Neural cell (in vitro differentiated cells): ENCODE data around the gene MRPS35. TPM values are rescaled to one million over a fixed set of nuclear protein-coding genes. Genes with fewer than 3 reads are reported as not detected.

Experiments used
- H2AFZ ChIP-seq: fragments of 200-600, 300-800 bp; sonication (generic), shearing (Covaris generic); 2 replicates; pipeline ENCODE4 v1.6.0; 2014; ENCODE audit warnings: low read depth, mild to moderate bottlenecking, antibody characterized with exemption, low read length, moderate library complexity
- H3F3A ChIP-seq: fragments of 200-600 bp; shearing (Covaris generic); 2 replicates; pipeline ENCODE4 v1.6.1; 2016; ENCODE audit warnings: mild to moderate bottlenecking, moderate library complexity, mixed read lengths, antibody characterized with exemption, low read length; ENCODE audit not compliant: insufficient read depth, poor library complexity, severe bottlenecking
- H3K27ac ChIP-seq: fragments of 200-600, 300-800 bp; sonication (generic), shearing (Covaris generic); 2 replicates; pipeline ENCODE4 v1.5.1; 2014; ENCODE audit warnings: mild to moderate bottlenecking, low read length, moderate library complexity
- H3K27me3 ChIP-seq: fragments of 300-800, 200-600 bp; sonication (generic), shearing (Covaris generic); 2 replicates; pipeline ENCODE4 v1.6.0; 2014; ENCODE audit warnings: mild to moderate bottlenecking, low read depth, low read length, moderate library complexity; ENCODE audit not compliant: insufficient read depth
- H3K36me3 ChIP-seq: fragments of 300-800, 200-600 bp; sonication (generic), shearing (Covaris generic); 2 replicates; pipeline ENCODE4 v1.5.1; 2014; ENCODE audit warnings: mild to moderate bottlenecking, antibody characterized with exemption, low read length, moderate library complexity; ENCODE audit not compliant: insufficient read depth
- H3K4me2 ChIP-seq: fragments of 300-800, 200-600 bp; sonication (generic), shearing (Covaris generic); 2 replicates; pipeline ENCODE4 v1.6.0; 2014; ENCODE audit warnings: mild to moderate bottlenecking, low read length
- H3K4me3 ChIP-seq: fragments of 300-800, 200-600 bp; sonication (generic), shearing (Covaris generic); 2 replicates; pipeline ENCODE4 v1.5.1; 2014; ENCODE audit warnings: mild to moderate bottlenecking, low read length, moderate library complexity
- H3K79me2 ChIP-seq: fragments of 200-600 bp; shearing (Covaris generic); replicated peaks from 2 replicates; pipeline ENCODE4 v1.6.0; 2014; ENCODE audit warnings: mild to moderate bottlenecking, low read length, moderate library complexity; ENCODE audit not compliant: insufficient read depth
- H3K9ac ChIP-seq: fragments of 300-800, 200-600 bp; sonication (generic), shearing (Covaris generic); 2 replicates; pipeline ENCODE4 v1.6.1; 2016; ENCODE audit warnings: mild to moderate bottlenecking, low read length, mixed read lengths
- H3K9me2 ChIP-seq: fragments of 200-600 bp; shearing (Covaris generic); 2 replicates; pipeline ENCODE4 v1.6.1; 2016; ENCODE audit warnings: mild to moderate bottlenecking, low read length, mixed read lengths; ENCODE audit not compliant: insufficient read depth
- H3K9me3 ChIP-seq: fragments of 200-600, 300-800 bp; sonication (generic), shearing (Covaris generic); 2 replicates; pipeline ENCODE4 v1.6.1; 2016; ENCODE audit warnings: mild to moderate bottlenecking, mixed run types, low read length, moderate library complexity, mixed read lengths
- H4K20me1 ChIP-seq: fragments of 200-600 bp; shearing (Covaris generic); 2 replicates; pipeline ENCODE4 v1.6.1; 2016; ENCODE audit warnings: mild to moderate bottlenecking, mixed run types; ENCODE audit not compliant: insufficient read depth
- EP300 ChIP-seq: fragments of 450-650 bp; conservative IDR thresholded peaks from 2 replicates; pipeline ENCODE4 v1.6.1; 2014; ENCODE audit warnings: antibody characterized with exemption, mild to moderate bottlenecking, moderate library complexity; ENCODE audit not compliant: poor library complexity, severe bottlenecking
- EZH2 ChIP-seq: fragments of 200-600, 300-800 bp; shearing (Covaris generic), sonication (generic); IDR thresholded peaks from 2 replicates; pipeline ENCODE4 v1.6.1; 2014; ENCODE audit warnings: antibody characterized with exemption, low read length, borderline replicate concordance, mild to moderate bottlenecking; ENCODE audit not compliant: insufficient read depth, poor library complexity, severe bottlenecking
- MXI1 ChIP-seq: fragments of 450-650 bp; conservative IDR thresholded peaks from 2 replicates; pipeline ENCODE4 v1.6.1; 2014; ENCODE audit warnings: antibody characterized with exemption, mild to moderate bottlenecking; ENCODE audit not compliant: poor library complexity, severe bottlenecking
- POLR2AphosphoS5 ChIP-seq: IDR thresholded peaks from 2 replicates; pipeline ENCODE4 v1.6.1; 2012
- RAD21 ChIP-seq: fragments of 450-650 bp; conservative IDR thresholded peaks from 2 replicates; pipeline ENCODE4 v1.6.1; 2014; ENCODE audit warnings: antibody characterized with exemption, mild to moderate bottlenecking, moderate library complexity
- REST ChIP-seq: IDR thresholded peaks from 2 replicates; pipeline ENCODE4 v1.6.1; 2012; ENCODE audit warnings: borderline replicate concordance
- SMC3 ChIP-seq: fragments of 450-650 bp; conservative IDR thresholded peaks from 2 replicates; pipeline ENCODE4 v1.6.1; 2014; ENCODE audit warnings: antibody characterized with exemption, mild to moderate bottlenecking, moderate library complexity; ENCODE audit not compliant: poor library complexity
- TAF1 ChIP-seq: IDR thresholded peaks from 2 replicates; pipeline ENCODE4 v1.6.1; 2012; ENCODE audit warnings: low read depth
- polyA minus RNA-seq: library from RNA; depleted of rRNA, polyadenylated mRNA; stranded (reverse); fragments of >200 nt; gene quantifications from 2 replicates; pipeline ENCODE4 v1.2.3, GENCODE V29; 2014
- polyA plus RNA-seq: library from polyadenylated mRNA; depleted of rRNA; stranded (reverse); fragments of >200 nt; gene quantifications from 2 replicates; pipeline ENCODE4 v1.2.3, GENCODE V29; 2014
- TF ChIP-seq, protein P1 (sequence below): fragments of 450-650 bp; IDR thresholded peaks from 2 replicates; pipeline ENCODE4 v1.5.1; 2014; ENCODE audit warnings: antibody characterized with exemption, mild to moderate bottlenecking, moderate library complexity; ENCODE audit not compliant: poor library complexity, severe bottlenecking

MRPS35 gene
- 105 and 106 TPM in 2 replicates for polyA plus RNA-seq
- 78.4 and 80.3 TPM in 2 replicates for polyA minus RNA-seq

DNA sequence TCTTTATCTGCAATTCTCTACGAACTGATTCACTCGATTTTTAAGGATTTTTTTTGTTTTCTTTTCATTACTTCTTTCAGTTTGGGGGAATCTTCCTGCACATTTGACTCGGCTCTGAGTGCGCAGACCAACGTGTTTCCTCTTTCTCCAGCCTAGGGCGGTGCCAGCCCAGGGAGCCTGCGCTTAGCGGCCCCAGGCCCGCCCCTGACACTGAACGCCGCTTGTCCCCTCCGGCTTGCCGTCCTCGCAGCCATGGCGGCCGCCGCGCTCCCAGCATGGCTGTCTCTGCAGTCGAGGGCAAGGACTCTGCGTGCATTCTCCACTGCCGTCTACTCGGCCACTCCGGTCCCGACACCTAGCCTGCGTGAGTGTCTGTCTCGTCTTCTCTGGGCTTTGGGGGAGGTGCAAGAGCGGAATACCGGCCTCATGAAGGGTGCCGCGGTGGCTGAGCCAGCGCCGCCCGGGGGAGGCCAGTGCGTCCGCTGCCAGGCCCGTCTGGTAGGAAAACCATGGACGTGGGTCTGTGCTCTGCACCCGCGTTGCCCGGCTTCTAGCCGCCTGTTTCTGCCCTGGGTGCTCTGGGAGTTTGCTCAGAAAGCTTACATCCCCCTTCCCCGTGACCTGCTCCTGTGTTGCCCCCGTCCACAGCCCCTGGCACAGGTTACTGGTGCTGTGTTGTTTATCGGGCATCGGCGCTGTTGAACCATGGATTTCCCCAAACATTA lies at the start of gene MRPS35:
TSS of gene MRPS35 (plus strand) at position 241 of the 725 bp plus-strand sequence. CDS start at position 253, 12 bp downstream.
- peaks cover 39% of the 10 kb centered on the region for H3K79me2 ChIP-seq
- no peaks in the 10 kb centered on the region for H4K20me1 ChIP-seq
- peak within 1 kb of the TSS; percentile 87 for H3K9ac ChIP-seq
- H3K4me2 ChIP-seq: peak within 1 kb of the TSS; percentile 94
- peak within 1 kb of the TSS; percentile 65 for H2AFZ ChIP-seq
- H3K4me3 ChIP-seq: peak within 1 kb of the TSS; percentile 96
- TF ChIP-seq POLR2AphosphoS5 (peak; percentile 93), EZH2 (no peak), RAD21 (peak; percentile 14), MXI1 (peak; percentile 98), REST (peak; percentile 85), SMC3 (no peak), EP300 (peak; percentile 51), TAF1 (peak; percentile 82)
- TF ChIP-seq, protein P1, sequence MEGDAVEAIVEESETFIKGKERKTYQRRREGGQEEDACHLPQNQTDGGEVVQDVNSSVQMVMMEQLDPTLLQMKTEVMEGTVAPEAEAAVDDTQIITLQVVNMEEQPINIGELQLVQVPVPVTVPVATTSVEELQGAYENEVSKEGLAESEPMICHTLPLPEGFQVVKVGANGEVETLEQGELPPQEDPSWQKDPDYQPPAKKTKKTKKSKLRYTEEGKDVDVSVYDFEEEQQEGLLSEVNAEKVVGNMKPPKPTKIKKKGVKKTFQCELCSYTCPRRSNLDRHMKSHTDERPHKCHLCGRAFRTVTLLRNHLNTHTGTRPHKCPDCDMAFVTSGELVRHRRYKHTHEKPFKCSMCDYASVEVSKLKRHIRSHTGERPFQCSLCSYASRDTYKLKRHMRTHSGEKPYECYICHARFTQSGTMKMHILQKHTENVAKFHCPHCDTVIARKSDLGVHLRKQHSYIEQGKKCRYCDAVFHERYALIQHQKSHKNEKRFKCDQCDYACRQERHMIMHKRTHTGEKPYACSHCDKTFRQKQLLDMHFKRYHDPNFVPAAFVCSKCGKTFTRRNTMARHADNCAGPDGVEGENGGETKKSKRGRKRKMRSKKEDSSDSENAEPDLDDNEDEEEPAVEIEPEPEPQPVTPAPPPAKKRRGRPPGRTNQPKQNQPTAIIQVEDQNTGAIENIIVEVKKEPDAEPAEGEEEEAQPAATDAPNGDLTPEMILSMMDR: peak; percentile 25
- no peaks in the 10 kb centered on the region for H3K9me2 ChIP-seq
- H3K9me3 ChIP-seq: no peaks in the 10 kb centered on the region
- H3F3A ChIP-seq: peaks cover 7% of the 10 kb centered on the region
- H3K36me3 ChIP-seq: no peaks in the 10 kb centered on the region
- no peaks in the 10 kb centered on the region for H3K27me3 ChIP-seq
- peak within 1 kb of the TSS; percentile 83 for H3K27ac ChIP-seq

GRCh38 chr12:27665704-27666103 lies 44.9 kb upstream of the MRPS35 start:
- Histone ChIP-seq H3K27me3 (no peaks in the 10 kb centered on the region), H3K79me2 (no peaks in the 10 kb centered on the region), H3K4me3 (no peak overlapping the region), H4K20me1 (no peaks in the 10 kb centered on the region), H2AFZ (no peak overlapping the region), H3K27ac (no peak overlapping the region), H3K36me3 (peaks cover 7% of the 10 kb centered on the region), H3K9ac (no peak overlapping the region), H3K9me2 (no peaks in the 10 kb centered on the region), H3K9me3 (no peaks in the 10 kb centered on the region), H3K4me2 (no peak overlapping the region), H3F3A (no peaks in the 10 kb centered on the region)
- no peak for TF ChIP-seq EP300
